ENCODE results near the gene LRRC8E.

DNA sequence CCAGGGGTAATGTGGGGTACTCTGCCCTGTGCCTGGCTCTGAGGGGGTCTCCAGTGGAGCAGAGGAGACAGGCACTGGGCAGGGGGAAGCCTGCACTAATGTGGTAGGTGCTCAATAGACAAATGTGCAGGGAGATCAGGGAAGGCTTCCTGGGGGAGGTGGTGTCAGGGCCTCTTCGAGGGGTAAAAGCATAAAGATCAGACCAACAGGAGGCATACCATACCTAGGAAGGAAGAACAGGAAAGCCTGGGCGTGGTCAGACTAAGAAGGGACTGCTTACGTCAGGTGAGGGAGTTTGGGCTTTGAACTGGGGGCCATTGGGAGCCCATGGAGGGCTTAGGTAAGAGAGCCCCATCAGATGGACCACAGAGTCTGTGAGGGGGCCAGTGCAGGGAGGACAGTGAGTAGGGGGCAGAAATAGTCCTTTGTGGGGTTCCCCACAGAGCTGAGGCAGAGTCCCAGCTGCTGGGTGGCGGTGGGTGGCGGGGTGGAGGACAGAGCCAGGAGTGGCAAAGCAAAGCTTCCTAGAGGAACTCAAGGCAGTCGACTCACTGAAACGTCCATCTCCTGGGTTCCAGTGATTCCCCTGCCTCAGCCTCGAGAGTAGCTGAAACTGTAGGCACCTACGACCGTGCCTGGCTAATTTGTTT is 22.9 kb upstream of the LRRC8E start:
- TF ChIP-seq ATF1 (CRISPR knock-in tag; IDR thresholded peaks at IDR 0.05): no peak
- no peak for TF ChIP-seq PRRX2 (CRISPR knock-in tag; IDR thresholded peaks at IDR 0.05)
- TF ChIP-seq, protein P1, sequence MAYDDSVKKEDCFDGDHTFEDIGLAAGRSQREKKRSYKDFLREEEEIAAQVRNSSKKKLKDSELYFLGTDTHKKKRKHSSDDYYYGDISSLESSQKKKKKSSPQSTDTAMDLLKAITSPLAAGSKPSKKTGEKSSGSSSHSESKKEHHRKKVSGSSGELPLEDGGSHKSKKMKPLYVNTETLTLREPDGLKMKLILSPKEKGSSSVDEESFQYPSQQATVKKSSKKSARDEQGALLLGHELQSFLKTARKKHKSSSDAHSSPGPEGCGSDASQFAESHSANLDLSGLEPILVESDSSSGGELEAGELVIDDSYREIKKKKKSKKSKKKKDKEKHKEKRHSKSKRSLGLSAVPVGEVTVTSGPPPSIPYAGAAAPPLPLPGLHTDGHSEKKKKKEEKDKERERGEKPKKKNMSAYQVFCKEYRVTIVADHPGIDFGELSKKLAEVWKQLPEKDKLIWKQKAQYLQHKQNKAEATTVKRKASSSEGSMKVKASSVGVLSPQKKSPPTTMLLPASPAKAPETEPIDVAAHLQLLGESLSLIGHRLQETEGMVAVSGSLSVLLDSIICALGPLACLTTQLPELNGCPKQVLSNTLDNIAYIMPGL (CRISPR knock-in tag; IDR thresholded peaks at IDR 0.05): no peak
- TF ChIP-seq, protein P2, sequence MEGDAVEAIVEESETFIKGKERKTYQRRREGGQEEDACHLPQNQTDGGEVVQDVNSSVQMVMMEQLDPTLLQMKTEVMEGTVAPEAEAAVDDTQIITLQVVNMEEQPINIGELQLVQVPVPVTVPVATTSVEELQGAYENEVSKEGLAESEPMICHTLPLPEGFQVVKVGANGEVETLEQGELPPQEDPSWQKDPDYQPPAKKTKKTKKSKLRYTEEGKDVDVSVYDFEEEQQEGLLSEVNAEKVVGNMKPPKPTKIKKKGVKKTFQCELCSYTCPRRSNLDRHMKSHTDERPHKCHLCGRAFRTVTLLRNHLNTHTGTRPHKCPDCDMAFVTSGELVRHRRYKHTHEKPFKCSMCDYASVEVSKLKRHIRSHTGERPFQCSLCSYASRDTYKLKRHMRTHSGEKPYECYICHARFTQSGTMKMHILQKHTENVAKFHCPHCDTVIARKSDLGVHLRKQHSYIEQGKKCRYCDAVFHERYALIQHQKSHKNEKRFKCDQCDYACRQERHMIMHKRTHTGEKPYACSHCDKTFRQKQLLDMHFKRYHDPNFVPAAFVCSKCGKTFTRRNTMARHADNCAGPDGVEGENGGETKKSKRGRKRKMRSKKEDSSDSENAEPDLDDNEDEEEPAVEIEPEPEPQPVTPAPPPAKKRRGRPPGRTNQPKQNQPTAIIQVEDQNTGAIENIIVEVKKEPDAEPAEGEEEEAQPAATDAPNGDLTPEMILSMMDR (IDR thresholded peaks at IDR 0.05): no peak
- TF ChIP-seq ZNF138 (CRISPR knock-in tag; conservative IDR thresholded peaks at IDR 0.05): no peak
- TF ChIP-seq, protein P3, sequence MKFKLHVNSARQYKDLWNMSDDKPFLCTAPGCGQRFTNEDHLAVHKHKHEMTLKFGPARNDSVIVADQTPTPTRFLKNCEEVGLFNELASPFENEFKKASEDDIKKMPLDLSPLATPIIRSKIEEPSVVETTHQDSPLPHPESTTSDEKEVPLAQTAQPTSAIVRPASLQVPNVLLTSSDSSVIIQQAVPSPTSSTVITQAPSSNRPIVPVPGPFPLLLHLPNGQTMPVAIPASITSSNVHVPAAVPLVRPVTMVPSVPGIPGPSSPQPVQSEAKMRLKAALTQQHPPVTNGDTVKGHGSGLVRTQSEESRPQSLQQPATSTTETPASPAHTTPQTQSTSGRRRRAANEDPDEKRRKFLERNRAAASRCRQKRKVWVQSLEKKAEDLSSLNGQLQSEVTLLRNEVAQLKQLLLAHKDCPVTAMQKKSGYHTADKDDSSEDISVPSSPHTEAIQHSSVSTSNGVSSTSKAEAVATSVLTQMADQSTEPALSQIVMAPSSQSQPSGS (CRISPR knock-in tag; IDR thresholded peaks at IDR 0.05; ENCODE audit: borderline replicate concordance, low read depth): no peak
- no peak for TF ChIP-seq ZNF121 (CRISPR knock-in tag; IDR thresholded peaks at IDR 0.05)
- no peak for TF ChIP-seq ZNF416 (CRISPR knock-in tag; IDR thresholded peaks at IDR 0.05)
- TF ChIP-seq, protein P4, sequence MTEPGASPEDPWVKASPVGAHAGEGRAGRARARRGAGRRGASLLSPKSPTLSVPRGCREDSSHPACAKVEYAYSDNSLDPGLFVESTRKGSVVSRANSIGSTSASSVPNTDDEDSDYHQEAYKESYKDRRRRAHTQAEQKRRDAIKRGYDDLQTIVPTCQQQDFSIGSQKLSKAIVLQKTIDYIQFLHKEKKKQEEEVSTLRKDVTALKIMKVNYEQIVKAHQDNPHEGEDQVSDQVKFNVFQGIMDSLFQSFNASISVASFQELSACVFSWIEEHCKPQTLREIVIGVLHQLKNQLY (CRISPR knock-in tag; IDR thresholded peaks at IDR 0.05): no peak
- TF ChIP-seq TCF7 (CRISPR knock-in tag; IDR thresholded peaks at IDR 0.05; ENCODE audit: low read depth): no peak
- no peak for TF ChIP-seq ETV6 (CRISPR knock-in tag; IDR thresholded peaks at IDR 0.05)
- TF ChIP-seq CREM (CRISPR knock-in tag; IDR thresholded peaks at IDR 0.05): no peak
- no peak for TF ChIP-seq GRHL2 (CRISPR knock-in tag; IDR thresholded peaks at IDR 0.05; ENCODE audit: insufficient replicate concordance, severe bottlenecking)

Data from WTC11 (cell line).